Calu3 (cell line): ENCODE results near the gene MEPCE. TPM values are rescaled to one million over a fixed set of nuclear protein-coding genes. Genes with fewer than 3 reads are reported as not detected.

Experiments
- BruUV-seq: library from RNA; stranded (reverse); fragments of 400-500 nt; replicated peaks from 2 replicates; lab custom pipeline; 2021; lab: Mats Ljungman, UMichigan
- CTCF ChIA-PET: fragments of 300-600 bp; sonication (Branson Sonifier 250); formaldehyde crosslinking; loops from one replicate; lab custom pipeline; 2022; ENCODE audit warnings: antibody characterized with exemption; lab: Charles Lee
- DNase-seq: peaks from one replicate; pipeline ENCODE4 v3.0.0; 2022
- H3K27ac Mint-ChIP-seq: one replicate; pipeline ENCODE4 v1.8.0; 2022; ENCODE audit warnings: mixed read lengths; ENCODE audit not compliant: unreplicated experiment
- H3K27me3 Mint-ChIP-seq: one replicate; pipeline ENCODE4 v1.8.0; 2022; ENCODE audit warnings: mixed read lengths; ENCODE audit not compliant: unreplicated experiment
- H3K36me3 Mint-ChIP-seq: one replicate; pipeline ENCODE4 v1.8.0; 2022; ENCODE audit warnings: mild to moderate bottlenecking, moderate library complexity, mixed read lengths; ENCODE audit not compliant: insufficient read depth, unreplicated experiment
- H3K4me1 Mint-ChIP-seq: one replicate; pipeline ENCODE4 v1.8.0; 2022; ENCODE audit warnings: mild to moderate bottlenecking, low read depth, mixed read lengths; ENCODE audit not compliant: unreplicated experiment
- H3K4me3 Mint-ChIP-seq: one replicate; pipeline ENCODE4 v1.8.0; 2022; ENCODE audit warnings: mild to moderate bottlenecking, low read depth, moderate library complexity, mixed read lengths; ENCODE audit not compliant: unreplicated experiment
- H3K9me3 Mint-ChIP-seq: one replicate; pipeline ENCODE4 v1.8.0; 2022; ENCODE audit warnings: low read depth, mixed read lengths; ENCODE audit not compliant: unreplicated experiment
- intact Hi-C: fragments of 100-400 bp; cut with micrococcal nuclease; formaldehyde crosslinking; loops from one replicate; pipeline ENCODE4 v1.10.0; 2022; ENCODE audit not compliant: unreplicated experiment
- total RNA-seq: library from RNA; stranded (reverse); gene quantifications from 2 replicates; pipeline ENCODE4 v1.2.3, GENCODE V29; 2022
- TF ChIP-seq, protein P1 (sequence below): fragments of 200-600 bp; IDR thresholded peaks from one replicate; pipeline ENCODE4 v1.8.0; 2022; ENCODE audit warnings: antibody characterized with exemption; ENCODE audit not compliant: unreplicated experiment

Gene MEPCE
- total RNA-seq, 1 experiment from 2014 or later, result 26.1 TPM

DNA sequence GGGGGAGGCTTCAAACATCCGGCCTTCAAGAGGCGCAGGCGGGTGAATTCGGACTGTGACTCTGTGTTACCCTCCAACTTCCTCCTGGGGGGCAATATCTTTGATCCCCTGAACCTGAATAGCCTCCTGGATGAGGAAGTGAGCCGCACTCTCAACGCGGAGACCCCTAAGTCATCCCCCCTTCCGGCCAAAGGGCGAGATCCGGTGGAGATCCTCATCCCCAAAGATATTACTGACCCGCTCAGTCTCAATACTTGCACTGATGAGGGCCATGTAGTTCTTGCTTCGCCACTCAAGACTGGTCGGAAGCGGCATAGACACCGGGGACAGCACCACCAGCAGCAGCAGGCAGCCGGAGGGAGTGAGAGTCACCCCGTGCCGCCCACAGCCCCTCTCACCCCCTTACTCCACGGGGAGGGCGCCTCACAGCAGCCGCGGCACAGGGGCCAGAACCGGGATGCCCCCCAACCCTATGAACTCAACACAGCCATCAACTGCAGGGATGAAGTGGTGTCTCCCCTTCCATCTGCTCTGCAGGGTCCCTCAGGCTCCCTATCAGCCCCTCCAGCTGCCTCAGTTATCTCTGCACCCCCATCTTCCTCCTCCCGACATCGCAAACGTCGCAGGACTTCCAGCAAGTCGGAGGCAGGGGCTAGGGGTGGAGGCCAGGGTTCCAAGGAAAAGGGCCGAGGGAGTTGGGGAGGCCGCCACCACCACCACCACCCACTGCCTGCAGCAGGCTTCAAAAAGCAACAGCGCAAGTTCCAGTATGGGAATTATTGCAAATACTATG lies 1.1 kb downstream of the MEPCE start:
- H3K27me3 Mint-ChIP-seq, result peaks cover 12% of the 10 kb centered on the region
- H3K27ac Mint-ChIP-seq, result no peak overlapping the region
- TSS peak; percentile 17 for BruUV-seq
- H3K9me3 Mint-ChIP-seq, result no peaks in the 10 kb centered on the region
- H3K4me3 Mint-ChIP-seq, result peak overlapping the region; percentile 87
- peaks cover 10% of the 10 kb centered on the region for H3K4me1 Mint-ChIP-seq
- no peak for DNase-seq
- TF ChIP-seq, protein P1, sequence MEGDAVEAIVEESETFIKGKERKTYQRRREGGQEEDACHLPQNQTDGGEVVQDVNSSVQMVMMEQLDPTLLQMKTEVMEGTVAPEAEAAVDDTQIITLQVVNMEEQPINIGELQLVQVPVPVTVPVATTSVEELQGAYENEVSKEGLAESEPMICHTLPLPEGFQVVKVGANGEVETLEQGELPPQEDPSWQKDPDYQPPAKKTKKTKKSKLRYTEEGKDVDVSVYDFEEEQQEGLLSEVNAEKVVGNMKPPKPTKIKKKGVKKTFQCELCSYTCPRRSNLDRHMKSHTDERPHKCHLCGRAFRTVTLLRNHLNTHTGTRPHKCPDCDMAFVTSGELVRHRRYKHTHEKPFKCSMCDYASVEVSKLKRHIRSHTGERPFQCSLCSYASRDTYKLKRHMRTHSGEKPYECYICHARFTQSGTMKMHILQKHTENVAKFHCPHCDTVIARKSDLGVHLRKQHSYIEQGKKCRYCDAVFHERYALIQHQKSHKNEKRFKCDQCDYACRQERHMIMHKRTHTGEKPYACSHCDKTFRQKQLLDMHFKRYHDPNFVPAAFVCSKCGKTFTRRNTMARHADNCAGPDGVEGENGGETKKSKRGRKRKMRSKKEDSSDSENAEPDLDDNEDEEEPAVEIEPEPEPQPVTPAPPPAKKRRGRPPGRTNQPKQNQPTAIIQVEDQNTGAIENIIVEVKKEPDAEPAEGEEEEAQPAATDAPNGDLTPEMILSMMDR, result no peak
- CTCF ChIA-PET, result interaction anchor here (0.8 kb wide), 1 partner anchor 14 kb away, joined by 3 read pairs; no protein-coding TSS in a partner anchor
- H3K36me3 Mint-ChIP-seq, result peaks cover 68% of the 10 kb centered on the region
- intact Hi-C loops, result no loop called here

- H3K4me1 Mint-ChIP-seq, result peaks cover 10% of the 10 kb centered on the region
- H3K27me3 Mint-ChIP-seq, result peaks cover 12% of the 10 kb centered on the region
- H3K27ac Mint-ChIP-seq, result no peak overlapping the region
- intact Hi-C loops, result no loop called here
- DNase-seq, result no peak
- H3K36me3 Mint-ChIP-seq, result peaks cover 75% of the 10 kb centered on the region
- TF ChIP-seq, protein P1, result no peak
- peak overlapping the region; percentile 87 for H3K4me3 Mint-ChIP-seq
- BruUV-seq, result no TSS peak
- CTCF ChIA-PET, result no interaction called here
- no peaks in the 10 kb centered on the region for H3K9me3 Mint-ChIP-seq
Observed at GRCh38 chr7:100431286-100431735, 1.7 kb downstream of the MEPCE start.

DNA sequence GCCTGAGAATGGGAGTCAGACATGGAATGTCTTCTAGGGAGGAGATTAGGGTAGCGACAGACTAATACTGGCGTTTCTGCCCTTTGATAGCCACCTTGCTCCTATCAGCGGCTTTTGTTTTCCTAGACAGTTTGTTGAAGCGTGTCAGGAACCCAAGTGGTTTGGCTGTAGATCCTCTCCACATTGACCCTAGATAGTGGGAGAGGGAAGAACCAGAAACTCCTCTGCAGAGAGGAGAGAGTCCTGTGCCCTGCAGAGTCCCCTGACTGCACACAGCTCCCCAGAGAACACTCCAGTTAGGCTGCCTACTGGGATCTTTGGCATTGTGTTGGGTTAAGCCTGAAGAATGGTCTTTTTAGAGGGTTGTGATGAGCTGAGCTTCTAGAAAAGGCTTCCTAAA lies 2.4 kb downstream of the MEPCE start:
- Mint-ChIP-seq H3K36me3 (peaks cover 78% of the 10 kb centered on the region), H3K27ac (no peak overlapping the region), H3K9me3 (no peaks in the 10 kb centered on the region), H3K27me3 (peaks cover 12% of the 10 kb centered on the region), H3K4me1 (peaks cover 10% of the 10 kb centered on the region), H3K4me3 (no peak overlapping the region)
- CTCF ChIA-PET, result no interaction called here
- BruUV-seq, result no TSS peak
- TF ChIP-seq, protein P1, result no peak
- intact Hi-C loops, result no loop called here
- no peak for DNase-seq

DNA sequence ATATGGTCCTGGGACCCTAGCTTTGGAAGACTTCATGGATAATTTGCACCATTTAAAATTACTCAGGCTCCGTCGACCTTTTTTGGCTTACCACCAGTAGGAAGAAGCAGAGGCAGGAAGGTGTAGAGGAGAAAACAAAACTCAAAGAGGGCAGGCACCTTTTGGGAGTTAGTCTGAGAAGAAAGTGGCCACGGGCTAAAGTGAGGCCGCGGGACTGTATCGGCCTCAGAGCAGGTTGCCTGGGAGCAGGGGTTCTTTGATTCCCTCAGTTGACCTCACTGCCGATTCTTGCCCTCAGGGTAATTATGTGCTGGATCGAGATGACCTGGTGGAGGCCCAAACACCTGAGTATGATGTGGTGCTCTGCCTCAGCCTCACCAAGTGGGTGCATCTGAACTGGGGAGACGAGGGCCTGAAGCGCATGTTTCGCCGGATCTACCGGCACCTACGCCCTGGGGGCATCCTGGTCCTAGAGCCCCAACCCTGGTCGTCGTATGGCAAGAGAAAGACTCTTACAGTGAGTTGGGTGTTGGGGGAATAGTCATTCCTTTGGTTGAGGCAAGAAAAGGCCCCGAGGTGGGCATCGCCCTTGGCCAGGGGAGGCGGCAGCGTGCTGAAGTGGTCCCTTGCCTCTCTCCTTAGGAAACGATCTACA lies 3.1 kb downstream of the MEPCE start:
- BruUV-seq, result no TSS peak
- TF ChIP-seq, protein P1, result no peak
- Mint-ChIP-seq H3K4me1 (peaks cover 10% of the 10 kb centered on the region), H3K36me3 (peaks cover 78% of the 10 kb centered on the region), H3K9me3 (no peaks in the 10 kb centered on the region), H3K27me3 (peaks cover 12% of the 10 kb centered on the region), H3K4me3 (no peak overlapping the region), H3K27ac (no peak overlapping the region)
- no peak for DNase-seq
- intact Hi-C loops, result no loop called here
- CTCF ChIA-PET, result no interaction called here
